ENCODE data around the gene PTPRR.

PTPRR gene

DNA sequence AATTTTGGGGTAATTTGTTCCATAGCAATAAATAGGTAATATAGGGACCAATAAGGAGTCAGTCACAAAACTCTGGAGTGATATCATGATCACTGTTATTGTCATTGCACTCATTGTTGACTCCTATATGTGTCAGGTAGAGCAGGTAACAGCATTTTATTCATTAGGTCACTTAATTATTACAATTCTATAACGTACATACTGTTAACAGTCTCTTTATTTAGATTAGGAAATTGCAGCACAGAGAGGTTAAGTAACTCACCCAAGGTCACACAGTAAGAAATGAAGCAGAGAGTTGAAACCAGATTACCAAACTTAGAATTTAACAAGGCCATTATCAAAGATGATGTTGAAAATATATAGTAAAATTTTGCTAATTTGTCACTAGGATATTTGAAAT lies 233.6 kb downstream of the PTPRR start:
- H3K4me3 ChIP-seq (ENCODE audit: low read depth, low read length): no peak overlapping the region
- TF ChIP-seq, protein P1, sequence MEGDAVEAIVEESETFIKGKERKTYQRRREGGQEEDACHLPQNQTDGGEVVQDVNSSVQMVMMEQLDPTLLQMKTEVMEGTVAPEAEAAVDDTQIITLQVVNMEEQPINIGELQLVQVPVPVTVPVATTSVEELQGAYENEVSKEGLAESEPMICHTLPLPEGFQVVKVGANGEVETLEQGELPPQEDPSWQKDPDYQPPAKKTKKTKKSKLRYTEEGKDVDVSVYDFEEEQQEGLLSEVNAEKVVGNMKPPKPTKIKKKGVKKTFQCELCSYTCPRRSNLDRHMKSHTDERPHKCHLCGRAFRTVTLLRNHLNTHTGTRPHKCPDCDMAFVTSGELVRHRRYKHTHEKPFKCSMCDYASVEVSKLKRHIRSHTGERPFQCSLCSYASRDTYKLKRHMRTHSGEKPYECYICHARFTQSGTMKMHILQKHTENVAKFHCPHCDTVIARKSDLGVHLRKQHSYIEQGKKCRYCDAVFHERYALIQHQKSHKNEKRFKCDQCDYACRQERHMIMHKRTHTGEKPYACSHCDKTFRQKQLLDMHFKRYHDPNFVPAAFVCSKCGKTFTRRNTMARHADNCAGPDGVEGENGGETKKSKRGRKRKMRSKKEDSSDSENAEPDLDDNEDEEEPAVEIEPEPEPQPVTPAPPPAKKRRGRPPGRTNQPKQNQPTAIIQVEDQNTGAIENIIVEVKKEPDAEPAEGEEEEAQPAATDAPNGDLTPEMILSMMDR (IDR thresholded peaks at IDR 0.05; ENCODE audit: low read depth, low read length, missing control alignments): no peak
- in situ Hi-C loops (cut with HindIII; ENCODE audit: low sequenced_read_pairs): no loop called here
- no peak for DNase-seq (ENCODE audit: low read depth)

DNA sequence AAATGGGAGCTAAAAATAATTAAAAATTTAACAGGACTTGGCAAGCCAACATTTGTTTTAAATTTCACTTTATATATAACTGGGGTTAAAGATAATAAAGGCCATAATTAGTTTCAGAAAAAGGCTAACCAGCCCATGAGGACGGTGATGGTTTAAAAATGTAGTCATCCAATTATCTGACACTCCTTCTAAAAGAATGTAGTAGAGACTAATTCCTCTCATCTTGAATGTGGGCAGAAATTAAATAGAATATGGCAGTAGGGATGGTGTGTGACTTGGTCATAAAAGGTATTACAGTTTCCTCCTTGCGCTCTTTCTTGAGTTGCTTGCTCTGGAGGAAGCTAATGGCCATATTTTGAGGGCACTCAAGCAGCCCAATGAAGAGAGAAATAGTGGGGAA lies 234.2 kb downstream of the PTPRR start:
- no peak overlapping the region for H3K4me3 ChIP-seq (ENCODE audit: low read depth, low read length)
- no peak for DNase-seq (ENCODE audit: low read depth)
- TF ChIP-seq, protein P1 (IDR thresholded peaks at IDR 0.05; ENCODE audit: low read depth, low read length, missing control alignments): no peak
- in situ Hi-C loops (cut with HindIII; ENCODE audit: low sequenced_read_pairs): no loop called here

DNA sequence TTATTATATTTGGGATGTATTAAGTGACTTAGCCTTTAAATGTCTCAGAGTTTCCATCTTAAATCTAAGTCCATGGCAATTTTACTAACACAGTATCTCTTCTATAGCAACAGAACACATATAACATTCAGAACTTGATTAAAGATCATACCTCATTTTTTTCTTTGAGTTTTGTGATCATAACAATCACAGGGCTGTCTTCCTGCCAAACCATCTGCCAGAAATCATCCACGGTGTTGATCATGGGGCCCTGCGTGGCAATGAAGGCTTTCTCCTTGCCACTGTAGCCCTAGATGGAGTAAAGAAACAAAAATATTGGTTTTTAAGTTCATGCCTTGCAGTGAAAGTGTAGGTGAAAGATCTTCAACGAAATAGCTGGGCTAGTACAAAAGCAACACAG lies 236.6 kb downstream of the PTPRR start:
- no peak overlapping the region for H3K4me3 ChIP-seq (ENCODE audit: low read depth, low read length)
- DNase-seq (ENCODE audit: low read depth): no peak
- in situ Hi-C loops (cut with HindIII; ENCODE audit: low sequenced_read_pairs): no loop called here
- TF ChIP-seq, protein P1 (IDR thresholded peaks at IDR 0.05; ENCODE audit: low read depth, low read length, missing control alignments): no peak

DNA sequence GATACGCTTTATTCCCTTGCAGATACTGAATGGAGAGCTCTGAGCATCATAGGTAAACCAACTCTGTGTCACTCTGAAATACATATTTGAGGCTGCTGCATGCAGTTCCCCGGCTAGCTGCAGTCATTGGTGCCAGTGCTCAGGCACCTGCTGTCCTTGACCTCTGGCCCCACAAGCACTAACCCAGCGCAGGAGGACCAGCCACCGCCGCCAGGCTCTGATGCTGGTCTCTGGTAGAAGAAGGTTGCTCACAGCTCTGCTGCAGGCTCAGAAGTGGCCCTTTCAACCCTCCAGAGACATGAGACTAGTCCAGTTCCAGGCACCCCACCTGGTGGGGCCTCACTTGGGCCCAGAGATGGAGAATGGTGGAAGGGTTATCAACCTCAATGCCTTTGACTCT lies 248.8 kb downstream of the PTPRR start:
- no peak overlapping the region for H3K4me3 ChIP-seq (ENCODE audit: low read depth, low read length)
- in situ Hi-C loops (cut with HindIII; ENCODE audit: low sequenced_read_pairs): no loop called here
- TF ChIP-seq, protein P1 (IDR thresholded peaks at IDR 0.05; ENCODE audit: low read depth, low read length, missing control alignments): no peak
- DNase-seq (ENCODE audit: low read depth): no peak

DNA sequence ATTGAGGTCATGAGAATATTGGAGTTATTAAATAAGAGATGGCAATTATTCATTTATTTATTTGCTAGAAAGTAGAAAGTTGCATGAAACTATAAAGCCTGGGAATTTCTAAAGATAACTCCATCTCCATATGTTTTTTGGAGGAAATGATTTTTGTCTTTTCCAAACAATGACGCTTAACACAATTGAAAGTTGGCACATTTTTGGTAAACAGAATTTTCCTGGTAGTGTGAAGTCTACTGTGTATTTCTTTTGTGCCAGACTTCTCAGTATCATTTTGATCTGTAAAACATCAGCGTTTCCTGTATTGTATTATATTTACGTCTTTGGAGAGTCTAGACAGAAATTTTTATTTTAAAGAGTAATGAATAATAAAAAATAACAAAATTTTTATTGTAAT lies 249.6 kb downstream of the PTPRR start:
- TF ChIP-seq, protein P1 (IDR thresholded peaks at IDR 0.05; ENCODE audit: low read depth, low read length, missing control alignments): no peak
- in situ Hi-C loops (cut with HindIII; ENCODE audit: low sequenced_read_pairs): no loop called here
- DNase-seq (ENCODE audit: low read depth): no peak
- no peak overlapping the region for H3K4me3 ChIP-seq (ENCODE audit: low read depth, low read length)

DNA sequence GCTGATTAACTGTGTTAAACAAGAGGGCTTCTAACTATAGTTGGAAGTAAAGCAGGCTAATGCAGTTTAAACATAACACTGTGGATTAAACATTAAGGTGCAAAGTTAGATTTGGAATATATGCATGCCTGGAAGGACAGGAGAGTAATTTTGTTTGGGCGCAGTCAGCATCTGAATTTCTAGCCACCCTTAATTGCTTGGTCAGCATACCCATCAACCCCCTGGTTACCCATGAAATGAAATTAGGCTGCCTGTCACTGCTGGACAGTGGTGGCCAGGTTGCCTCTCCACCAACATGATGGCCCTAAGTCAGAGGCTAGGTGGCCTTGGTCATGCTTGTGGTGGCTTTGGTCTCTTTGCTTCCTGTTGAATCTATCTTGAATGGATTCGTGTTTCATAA lies 253.3 kb downstream of the PTPRR start:
- no peak for DNase-seq (ENCODE audit: low read depth)
- H3K4me3 ChIP-seq (ENCODE audit: low read depth, low read length): no peak overlapping the region
- TF ChIP-seq, protein P1 (IDR thresholded peaks at IDR 0.05; ENCODE audit: low read depth, low read length, missing control alignments): no peak
- in situ Hi-C loops (cut with HindIII; ENCODE audit: low sequenced_read_pairs): no loop called here

DNA sequence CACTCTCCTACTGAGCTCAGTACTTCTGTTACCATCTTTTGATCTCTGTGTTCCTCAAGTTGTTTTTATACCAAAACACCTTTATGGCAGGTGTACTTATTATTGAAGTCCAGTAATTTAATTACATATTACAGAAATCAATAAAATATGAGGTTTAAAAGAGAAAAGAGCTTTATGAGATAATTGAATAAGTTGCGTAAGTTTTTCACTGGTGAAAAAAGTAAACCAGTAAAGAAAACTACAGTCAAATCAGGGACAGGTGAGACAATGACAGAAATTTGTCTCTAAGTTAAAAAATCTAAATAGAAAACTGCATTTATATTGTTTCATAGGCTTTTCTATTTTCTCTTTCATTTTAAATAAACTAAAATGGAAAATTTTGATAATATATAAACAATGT lies 254.2 kb downstream of the PTPRR start:
- no peak for DNase-seq (ENCODE audit: low read depth)
- no peak overlapping the region for H3K4me3 ChIP-seq (ENCODE audit: low read depth, low read length)
- TF ChIP-seq, protein P1 (IDR thresholded peaks at IDR 0.05; ENCODE audit: low read depth, low read length, missing control alignments): no peak
- in situ Hi-C loops (cut with HindIII; ENCODE audit: low sequenced_read_pairs): no loop called here
